HepG2 (cell line): Measurements from ENCODE around the gene RBCK1. TPM values are rescaled to one million over a fixed set of nuclear protein-coding genes. Genes with fewer than 3 reads are reported as not detected.

Experiments
- DNMT3B ChIP-seq: conservative IDR thresholded peaks from 2 replicates; pipeline ENCODE4 v1.6.1; 2016; ENCODE audit warnings: missing biosample characterization, control low read depth
- ETV6 ChIP-seq: sonication (generic); formaldehyde crosslinking; conservative IDR thresholded peaks from 2 replicates; pipeline ENCODE4 v1.4.0; 2020; ENCODE audit warnings: missing genetic modification reagents
- GTF3A ChIP-seq: sonication (generic); formaldehyde crosslinking; conservative IDR thresholded peaks from 2 replicates; pipeline ENCODE4 v1.4.0; 2020; ENCODE audit warnings: mild to moderate bottlenecking, missing genetic modification reagents
- POGZ ChIP-seq: sonication (generic); formaldehyde crosslinking; IDR thresholded peaks from 2 replicates; pipeline ENCODE4 v1.4.0; 2020; ENCODE audit warnings: mild to moderate bottlenecking, missing genetic modification reagents
- RCOR2 ChIP-seq: IDR thresholded peaks from 2 replicates; pipeline ENCODE4 v1.6.1; 2016; ENCODE audit warnings: missing biosample characterization, missing genetic modification reagents
- SPEN ChIP-seq: sonication (generic); formaldehyde crosslinking; IDR thresholded peaks from 2 replicates; pipeline ENCODE4 v1.5.1; 2020; ENCODE audit warnings: low read depth, mild to moderate bottlenecking, missing genetic modification reagents
- U2AF2 ChIP-seq: fragments of 200-400 bp; formaldehyde crosslinking; IDR thresholded peaks from 2 replicates; pipeline ENCODE4 v1.6.1; 2017; ENCODE audit warnings: low read depth, mild to moderate bottlenecking, low read length
- USF2 ChIP-seq, 2 experiments: sonication (generic) in 1 of 2; formaldehyde crosslinking in 1 of 2; IDR thresholded peaks; 2 replicates each; pipeline versions ENCODE4 v1.5.1 to v1.6.1; 2011 to 2020; ENCODE audit warnings: borderline replicate concordance in 1 of 2, low read depth in 1 of 2, low read length in 1 of 2, mild to moderate bottlenecking in 1 of 2, missing genetic modification reagents in 1 of 2, moderate library complexity in 1 of 2
- XBP1 ChIP-seq: sonication (generic); formaldehyde crosslinking; IDR thresholded peaks from 2 replicates; pipeline ENCODE4 v1.5.0; 2020; ENCODE audit warnings: missing genetic modification reagents
- YEATS4 ChIP-seq: sonication (generic); formaldehyde crosslinking; IDR thresholded peaks from 2 replicates; pipeline ENCODE4 v1.4.0; 2020; ENCODE audit warnings: missing genetic modification reagents, borderline replicate concordance
- ZBTB14 ChIP-seq: sonication (generic); formaldehyde crosslinking; IDR thresholded peaks from 2 replicates; pipeline ENCODE4 v1.4.0; 2020; ENCODE audit warnings: missing genetic modification reagents
- ZBTB37 ChIP-seq: sonication (generic); formaldehyde crosslinking; IDR thresholded peaks from 2 replicates; pipeline ENCODE4 v1.4.0; 2020; ENCODE audit warnings: mild to moderate bottlenecking, missing genetic modification reagents
- ZNF138 ChIP-seq: sonication (generic); formaldehyde crosslinking; IDR thresholded peaks from 2 replicates; pipeline ENCODE4 v1.5.0; 2020; ENCODE audit warnings: mild to moderate bottlenecking, low read depth, missing genetic modification reagents
- ZNF207 ChIP-seq: fragments of 450-650 bp; IDR thresholded peaks from 2 replicates; pipeline ENCODE4 v1.6.1; 2016; ENCODE audit warnings: antibody characterized with exemption, borderline replicate concordance
- ZNF317 ChIP-seq: sonication (generic); formaldehyde crosslinking; IDR thresholded peaks from 2 replicates; pipeline ENCODE4 v1.5.0; 2020; ENCODE audit warnings: mild to moderate bottlenecking, missing genetic modification reagents
- ZXDC ChIP-seq: sonication (generic); formaldehyde crosslinking; IDR thresholded peaks from 2 replicates; pipeline ENCODE4 v1.5.0; 2020; ENCODE audit warnings: mild to moderate bottlenecking, missing genetic modification reagents
- polyA plus RNA-seq, 8 experiments: library from polyadenylated mRNA; depleted of rRNA in 3 of 8; stranded (reverse) in 7 of 8; unstranded in 1 of 8; fragments of >200 nt; fragmentation: Illumina TruSeq in 4 of 8; extraction: Trizol in 4 of 8; gene quantifications; 2 replicates each; pipeline versions ENCODE4 v1.2.1 to v1.2.3, GENCODE V29; 2011 to 2016; ENCODE audit warnings: low read depth in 4 of 8, missing spikeins in 1 of 8, mixed read lengths in 1 of 8; ENCODE audit not compliant: insufficient read depth in 1 of 8
- total RNA-seq, 5 experiments: library from RNA; depleted of rRNA; stranded (reverse); fragments of >200 nt; fragmentation: Illumina TruSeq; extraction: Trizol; gene quantifications; 2 replicates each; pipeline ENCODE4 v1.2.3, GENCODE V29; 2016; ENCODE audit warnings: low read depth in 1 of 5
- TF ChIP-seq, protein P1 (sequence below): sonication (generic); formaldehyde crosslinking; IDR thresholded peaks from 2 replicates; pipeline ENCODE4 v1.5.0; 2020; ENCODE audit warnings: missing genetic modification reagents, mild to moderate bottlenecking, borderline replicate concordance

Gene RBCK1
- total and polyA plus RNA-seq, 2 of the 13 experiments (the other 11 are each of a cell fraction or from before 2014, with no cell fraction given), result 149 to 215 TPM

GRCh38 chr20:407953-408842 is at the start of gene RBCK1 (continued):
- TF ChIP-seq, protein P1, sequence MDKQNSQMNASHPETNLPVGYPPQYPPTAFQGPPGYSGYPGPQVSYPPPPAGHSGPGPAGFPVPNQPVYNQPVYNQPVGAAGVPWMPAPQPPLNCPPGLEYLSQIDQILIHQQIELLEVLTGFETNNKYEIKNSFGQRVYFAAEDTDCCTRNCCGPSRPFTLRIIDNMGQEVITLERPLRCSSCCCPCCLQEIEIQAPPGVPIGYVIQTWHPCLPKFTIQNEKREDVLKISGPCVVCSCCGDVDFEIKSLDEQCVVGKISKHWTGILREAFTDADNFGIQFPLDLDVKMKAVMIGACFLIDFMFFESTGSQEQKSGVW (CRISPR knock-in tag), result no peak
- TF ChIP-seq ZBTB14 (CRISPR knock-in tag), result no peak
- peak; percentile 70; the same call in 1 of the 2 replicates for TF ChIP-seq POGZ (CRISPR knock-in tag)
- TF ChIP-seq RCOR2 (CRISPR knock-in tag), result no peak; the same call in 1 of the 2 replicates
- TF ChIP-seq USF2 (IDR thresholded peaks at IDR 0.05; ENCODE audit: low read depth, low read length), result no peak
- TF ChIP-seq USF2 (CRISPR knock-in tag; IDR thresholded peaks at IDR 0.05; ENCODE audit: borderline replicate concordance), result peak; percentile 55; the same call in 1 of the 2 replicates
- peak; percentile 26; the same call in 1 of the 2 replicates for TF ChIP-seq DNMT3B (CRISPR knock-in tag)
- TF ChIP-seq XBP1 (CRISPR knock-in tag), result peak; percentile 86; the same call in 1 of the 2 replicates
- TF ChIP-seq U2AF2, result no peak
- peak; percentile 38 for TF ChIP-seq YEATS4 (CRISPR knock-in tag)
- peak; percentile 57 for TF ChIP-seq SPEN
- no peak for TF ChIP-seq ZNF207
- no peak for TF ChIP-seq GTF3A (CRISPR knock-in tag)
- peak; percentile 77; the same call in 1 of the 2 replicates for TF ChIP-seq ZNF138 (CRISPR knock-in tag)
- peak; percentile 87 for TF ChIP-seq ZNF317 (CRISPR knock-in tag)
- peak; percentile 63 for TF ChIP-seq ZBTB37 (CRISPR knock-in tag)
- peak; percentile 72; the same call in 1 of the 2 replicates for TF ChIP-seq ZXDC (CRISPR knock-in tag)
- peak; percentile 17; the same call in 1 of the 2 replicates for TF ChIP-seq ETV6 (CRISPR knock-in tag)
